ENCODE results near the gene E2F3.

- TF ChIP-seq POLR2AphosphoS5 (IDR thresholded peaks at IDR 0.05) (no peak), EP300 (IDR thresholded peaks at IDR 0.05; ENCODE audit: low read depth) (no peak), CTCF (IDR thresholded peaks at IDR 0.05) (no peak), POLR2A (IDR thresholded peaks at IDR 0.05) (no peak)
Observed at GRCh38 chr6:20370801-20371200, 30.9 kb upstream of the E2F3 start.

Measured in transverse colon (tissue), 4 donors.